ENCODE results near the gene MAP2K7.

The MAP2K7 gene

GRCh38 chr19:7942981-7943443 lies 39.3 kb downstream of the MAP2K7 start:
- Histone ChIP-seq H3K27ac (replicated peaks) (peak overlapping the region; percentile 97), H3K27me3 (ENCODE audit: insufficient read depth, poor library complexity, severe bottlenecking) (no peaks in the 10 kb centered on the region), H3K4me3 (replicated peaks; ENCODE audit: insufficient read depth, low read length) (peak overlapping the region; percentile 90)
- no peak for DNase-seq (ENCODE audit: low read depth in 1 of 2, low spot score in 1 of 2)
- TF ChIP-seq SPI1 (IDR thresholded peaks at IDR 0.05; ENCODE audit: borderline replicate concordance, low read depth) (no peak), GABPA (IDR thresholded peaks at IDR 0.05; ENCODE audit: low read depth) (no peak), REST (IDR thresholded peaks at IDR 0.05; ENCODE audit: insufficient replicate concordance, low read depth) (no peak), POLR2AphosphoS5 (IDR thresholded peaks at IDR 0.05; ENCODE audit: low read depth) (no peak)
- TF ChIP-seq, protein P1, sequence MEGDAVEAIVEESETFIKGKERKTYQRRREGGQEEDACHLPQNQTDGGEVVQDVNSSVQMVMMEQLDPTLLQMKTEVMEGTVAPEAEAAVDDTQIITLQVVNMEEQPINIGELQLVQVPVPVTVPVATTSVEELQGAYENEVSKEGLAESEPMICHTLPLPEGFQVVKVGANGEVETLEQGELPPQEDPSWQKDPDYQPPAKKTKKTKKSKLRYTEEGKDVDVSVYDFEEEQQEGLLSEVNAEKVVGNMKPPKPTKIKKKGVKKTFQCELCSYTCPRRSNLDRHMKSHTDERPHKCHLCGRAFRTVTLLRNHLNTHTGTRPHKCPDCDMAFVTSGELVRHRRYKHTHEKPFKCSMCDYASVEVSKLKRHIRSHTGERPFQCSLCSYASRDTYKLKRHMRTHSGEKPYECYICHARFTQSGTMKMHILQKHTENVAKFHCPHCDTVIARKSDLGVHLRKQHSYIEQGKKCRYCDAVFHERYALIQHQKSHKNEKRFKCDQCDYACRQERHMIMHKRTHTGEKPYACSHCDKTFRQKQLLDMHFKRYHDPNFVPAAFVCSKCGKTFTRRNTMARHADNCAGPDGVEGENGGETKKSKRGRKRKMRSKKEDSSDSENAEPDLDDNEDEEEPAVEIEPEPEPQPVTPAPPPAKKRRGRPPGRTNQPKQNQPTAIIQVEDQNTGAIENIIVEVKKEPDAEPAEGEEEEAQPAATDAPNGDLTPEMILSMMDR (IDR thresholded peaks at IDR 0.05; ENCODE audit: insufficient read depth, low read length): no peak

- DNase-seq (ENCODE audit: low read depth in 1 of 2, low spot score in 1 of 2): peak; percentile 99 to 100
- Histone ChIP-seq H3K4me3 (replicated peaks; ENCODE audit: insufficient read depth, low read length) (peak within 1 kb of the TSS; percentile 90), H3K27ac (replicated peaks) (peak within 1 kb of the TSS; percentile 97), H3K27me3 (ENCODE audit: insufficient read depth, poor library complexity, severe bottlenecking) (no peaks in the 10 kb centered on the region)
- TF ChIP-seq REST (IDR thresholded peaks at IDR 0.05; ENCODE audit: insufficient replicate concordance, low read depth) (peak; percentile 68), GABPA (IDR thresholded peaks at IDR 0.05; ENCODE audit: low read depth) (no peak), POLR2AphosphoS5 (IDR thresholded peaks at IDR 0.05; ENCODE audit: low read depth) (peak; percentile 87)
Measured at GRCh38 chr19:7943444-7944176, 39.9 kb downstream of the MAP2K7 start, which contains the start of gene TIMM44. Gene TIMM44, minus strand, starts transcription at chr19:7943666. Its CDS starts 15 bp downstream, at chr19:7943651.

- H3K27me3 ChIP-seq (ENCODE audit: insufficient read depth, poor library complexity, severe bottlenecking): no peaks in the 10 kb centered on the region
- H3K4me3 ChIP-seq (replicated peaks; ENCODE audit: insufficient read depth, low read length): peak overlapping the region; percentile 53
- peak overlapping the region; percentile 77 for H3K27ac ChIP-seq (replicated peaks)
- TF ChIP-seq POLR2AphosphoS5 (IDR thresholded peaks at IDR 0.05; ENCODE audit: low read depth) (no peak), REST (IDR thresholded peaks at IDR 0.05; ENCODE audit: insufficient replicate concordance, low read depth) (peak; percentile 78)
- TF ChIP-seq, protein P1 (IDR thresholded peaks at IDR 0.05; ENCODE audit: insufficient read depth, low read length): peak; percentile 87
- peak; percentile 77 to 95 for DNase-seq (ENCODE audit: low read depth in 1 of 2, low spot score in 1 of 2)
Measured at GRCh38 chr19:7944177-7944761, 40.6 kb downstream of the MAP2K7 start.
